Osteocyte (in vitro differentiated cells): ENCODE results near the gene OPN1MW3. TPM values are rescaled to one million over a fixed set of nuclear protein-coding genes. Genes with fewer than 3 reads are reported as not detected.
"Not testable (repeated sequence)": the region's sequence is repeated elsewhere in the genome, so short reads cannot be mapped to it uniquely, and the experiment has no call there.

Experiments used
- DNase-seq: peaks from one replicate; pipeline ENCODE4 v3.0.0; 2021; ENCODE audit warnings: mixed read lengths; ENCODE audit not compliant: unreplicated experiment; ENCODE audit errors: extremely low spot score
- H3K27ac Mint-ChIP-seq: one replicate; pipeline ENCODE4 v1.8.0; 2021; ENCODE audit warnings: mild to moderate bottlenecking, mixed read lengths; ENCODE audit not compliant: unreplicated experiment
- H3K27me3 Mint-ChIP-seq: one replicate; pipeline ENCODE4 v1.8.0; 2021; ENCODE audit warnings: mixed read lengths; ENCODE audit not compliant: unreplicated experiment
- H3K36me3 Mint-ChIP-seq: one replicate; pipeline ENCODE4 v1.8.0; 2021; ENCODE audit warnings: mixed read lengths; ENCODE audit not compliant: unreplicated experiment
- H3K4me1 Mint-ChIP-seq: one replicate; pipeline ENCODE4 v1.8.0; 2021; ENCODE audit warnings: mixed read lengths; ENCODE audit not compliant: unreplicated experiment
- H3K4me3 Mint-ChIP-seq: one replicate; pipeline ENCODE4 v1.8.0; 2021; ENCODE audit warnings: mild to moderate bottlenecking, moderate library complexity, mixed read lengths; ENCODE audit not compliant: unreplicated experiment
- H3K9me3 Mint-ChIP-seq: one replicate; pipeline ENCODE4 v1.8.0; 2021; ENCODE audit warnings: mixed read lengths; ENCODE audit not compliant: unreplicated experiment
- total RNA-seq: library from RNA; stranded (reverse); gene quantifications from 2 replicates; pipeline ENCODE4 v1.2.1, GENCODE V29; 2021
- TF ChIP-seq, protein P1 (sequence below): fragments of 200-600 bp; sonication (generic); IDR thresholded peaks from 2 replicates; pipeline ENCODE4 v1.5.0; 2021; ENCODE audit warnings: antibody characterized with exemption, mild to moderate bottlenecking, moderate library complexity

The OPN1MW3 gene
- total RNA-seq, 1 donor from 2014 or later = not detected

DNA sequence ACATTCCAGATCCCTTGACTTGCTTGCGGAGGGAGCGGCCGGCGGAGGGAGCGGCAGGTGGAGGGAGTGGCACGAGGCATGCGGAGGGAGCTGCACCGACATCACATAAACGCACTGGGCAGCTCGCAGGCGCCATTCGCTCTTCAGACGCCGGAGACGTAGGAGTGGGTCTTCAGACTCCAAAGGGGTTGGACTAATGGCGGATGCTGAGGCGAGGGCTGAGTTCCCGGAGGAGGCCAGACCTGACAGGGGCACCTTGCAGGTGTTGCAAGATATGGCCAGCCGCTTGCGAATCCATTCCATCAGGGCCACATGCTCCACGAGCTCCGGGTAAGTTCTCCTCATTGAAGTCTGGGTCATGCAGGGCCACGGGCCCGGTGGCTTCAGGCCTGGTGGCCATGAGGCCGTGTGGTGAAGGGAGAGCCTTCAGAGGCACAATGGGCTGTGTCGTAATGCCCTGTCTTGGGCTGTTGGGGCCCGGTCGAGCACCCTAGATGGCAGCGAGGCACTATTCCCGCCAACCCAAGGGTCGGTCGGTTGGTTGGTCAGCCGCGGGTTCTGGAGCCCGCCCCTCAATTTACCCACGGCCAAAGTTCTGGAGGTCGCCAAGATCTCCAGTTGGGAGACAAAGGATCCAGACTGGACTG is 38.4 kb downstream of the OPN1MW3 start, which contains the start of gene TKTL1:
TKTL1 (plus strand) TSS at position 132 of the 647 bp plus-strand sequence; CDS start at position 197, 65 bp downstream.
- H3K9me3 Mint-ChIP-seq = peaks cover 4% of the 10 kb centered on the region
- no peaks in the 10 kb centered on the region for H3K36me3 Mint-ChIP-seq
- TF ChIP-seq, protein P1, sequence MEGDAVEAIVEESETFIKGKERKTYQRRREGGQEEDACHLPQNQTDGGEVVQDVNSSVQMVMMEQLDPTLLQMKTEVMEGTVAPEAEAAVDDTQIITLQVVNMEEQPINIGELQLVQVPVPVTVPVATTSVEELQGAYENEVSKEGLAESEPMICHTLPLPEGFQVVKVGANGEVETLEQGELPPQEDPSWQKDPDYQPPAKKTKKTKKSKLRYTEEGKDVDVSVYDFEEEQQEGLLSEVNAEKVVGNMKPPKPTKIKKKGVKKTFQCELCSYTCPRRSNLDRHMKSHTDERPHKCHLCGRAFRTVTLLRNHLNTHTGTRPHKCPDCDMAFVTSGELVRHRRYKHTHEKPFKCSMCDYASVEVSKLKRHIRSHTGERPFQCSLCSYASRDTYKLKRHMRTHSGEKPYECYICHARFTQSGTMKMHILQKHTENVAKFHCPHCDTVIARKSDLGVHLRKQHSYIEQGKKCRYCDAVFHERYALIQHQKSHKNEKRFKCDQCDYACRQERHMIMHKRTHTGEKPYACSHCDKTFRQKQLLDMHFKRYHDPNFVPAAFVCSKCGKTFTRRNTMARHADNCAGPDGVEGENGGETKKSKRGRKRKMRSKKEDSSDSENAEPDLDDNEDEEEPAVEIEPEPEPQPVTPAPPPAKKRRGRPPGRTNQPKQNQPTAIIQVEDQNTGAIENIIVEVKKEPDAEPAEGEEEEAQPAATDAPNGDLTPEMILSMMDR = no peak
- no peaks in the 10 kb centered on the region for H3K4me1 Mint-ChIP-seq
- H3K27ac Mint-ChIP-seq = no peak within 1 kb of the TSS
- no peaks in the 10 kb centered on the region for H3K27me3 Mint-ChIP-seq
- no peak for DNase-seq
- H3K4me3 Mint-ChIP-seq = no peak within 1 kb of the TSS

DNA sequence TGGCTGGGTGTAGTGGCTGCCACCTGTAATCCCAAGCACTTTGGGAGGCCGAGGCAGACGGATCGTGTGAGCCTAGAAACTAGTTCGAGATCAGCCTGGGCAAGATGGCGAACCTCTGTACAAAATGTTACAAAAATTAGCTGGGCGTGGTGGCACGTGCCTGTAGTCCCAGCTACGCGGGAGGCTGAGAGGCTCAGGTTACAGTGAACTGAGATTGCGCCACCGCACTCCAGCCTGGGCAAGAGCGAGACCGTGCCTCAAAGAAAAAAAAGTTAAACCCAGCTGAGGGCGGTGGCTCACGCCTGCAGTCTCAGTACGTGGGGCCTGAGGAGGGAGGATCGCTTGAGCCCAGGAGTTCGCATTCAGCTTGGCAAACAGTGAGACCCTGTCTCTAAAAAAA is 39.3 kb downstream of the OPN1MW3 start:
- Mint-ChIP-seq H3K27ac (no peak overlapping the region), H3K27me3 (no peaks in the 10 kb centered on the region), H3K4me3 (no peak overlapping the region), H3K4me1 (no peaks in the 10 kb centered on the region), H3K9me3 (peaks cover 4% of the 10 kb centered on the region), H3K36me3 (no peaks in the 10 kb centered on the region)
- DNase-seq = no peak
- TF ChIP-seq, protein P1 = no peak

DNA sequence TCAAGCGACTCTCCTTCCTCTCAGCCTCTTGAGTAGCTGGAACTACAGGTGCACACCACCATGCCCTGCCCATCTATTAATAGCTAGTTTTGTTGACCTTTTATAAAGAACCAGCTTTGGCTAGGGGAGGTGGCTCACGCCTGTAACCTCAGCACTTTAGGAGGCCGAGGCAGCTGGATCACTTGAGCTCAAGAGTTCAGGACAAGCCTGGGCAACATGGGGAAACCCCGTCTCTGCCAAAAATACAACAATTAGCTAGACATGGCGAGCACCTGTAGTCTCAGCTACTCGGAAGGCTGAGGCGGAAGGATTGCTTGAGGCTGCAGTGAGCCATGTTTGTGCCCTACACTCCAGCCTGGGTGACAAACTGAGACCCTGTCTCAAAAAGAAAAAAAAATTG is 40.9 kb downstream of the OPN1MW3 start:
- Mint-ChIP-seq H3K36me3 (no peaks in the 10 kb centered on the region), H3K9me3 (peaks cover 4% of the 10 kb centered on the region), H3K4me3 (no peak overlapping the region), H3K27ac (no peak overlapping the region), H3K4me1 (no peaks in the 10 kb centered on the region), H3K27me3 (no peaks in the 10 kb centered on the region)
- DNase-seq = no peak
- TF ChIP-seq, protein P1 = no peak

DNA sequence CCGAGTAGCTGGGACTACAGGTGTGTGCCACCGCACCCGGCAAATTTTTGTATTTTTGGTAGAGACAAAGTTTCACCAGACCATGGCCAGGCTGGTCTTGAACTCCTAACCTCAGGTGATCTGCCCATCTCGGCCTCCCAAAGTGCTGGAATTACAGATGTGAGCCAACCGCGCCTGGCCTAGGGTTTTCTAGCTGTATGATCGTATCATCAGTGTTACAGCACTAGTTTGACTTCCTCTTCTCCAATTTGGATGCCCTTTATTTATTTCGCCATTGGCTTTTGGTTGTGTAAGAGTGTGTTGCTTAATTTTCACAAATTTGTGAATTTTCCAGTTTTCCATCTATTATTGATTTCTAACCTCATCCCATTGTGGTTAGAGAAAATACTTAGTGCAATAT is 43.4 kb downstream of the OPN1MW3 start:
- Mint-ChIP-seq H3K4me3 (no peak overlapping the region), H3K36me3 (no peaks in the 10 kb centered on the region), H3K4me1 (no peaks in the 10 kb centered on the region), H3K9me3 (peaks cover 4% of the 10 kb centered on the region), H3K27ac (no peak overlapping the region), H3K27me3 (no peaks in the 10 kb centered on the region)
- TF ChIP-seq, protein P1 = no peak
- no peak for DNase-seq

DNA sequence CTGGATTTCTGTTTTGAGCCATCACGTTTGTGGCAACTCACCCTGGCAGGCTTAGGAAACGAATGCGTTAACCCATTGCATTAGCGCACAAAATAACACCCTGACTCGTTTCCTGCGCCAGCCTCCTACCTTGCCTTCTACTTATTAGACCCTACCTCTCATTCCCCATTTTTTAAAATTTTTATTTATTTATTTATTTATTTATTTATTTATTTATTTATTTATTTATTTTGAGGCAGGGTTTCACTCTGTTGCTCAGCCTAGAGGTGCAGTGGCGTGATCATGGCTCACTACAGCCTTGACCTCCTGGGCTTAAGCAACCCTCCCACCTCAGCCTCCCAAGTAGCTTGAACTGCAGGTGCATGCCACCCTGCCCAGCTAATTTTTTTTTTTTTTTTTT is 45.6 kb downstream of the OPN1MW3 start:
- not testable (repeated sequence) for H3K9me3 Mint-ChIP-seq, H3K27me3 Mint-ChIP-seq, H3K27ac Mint-ChIP-seq

DNA sequence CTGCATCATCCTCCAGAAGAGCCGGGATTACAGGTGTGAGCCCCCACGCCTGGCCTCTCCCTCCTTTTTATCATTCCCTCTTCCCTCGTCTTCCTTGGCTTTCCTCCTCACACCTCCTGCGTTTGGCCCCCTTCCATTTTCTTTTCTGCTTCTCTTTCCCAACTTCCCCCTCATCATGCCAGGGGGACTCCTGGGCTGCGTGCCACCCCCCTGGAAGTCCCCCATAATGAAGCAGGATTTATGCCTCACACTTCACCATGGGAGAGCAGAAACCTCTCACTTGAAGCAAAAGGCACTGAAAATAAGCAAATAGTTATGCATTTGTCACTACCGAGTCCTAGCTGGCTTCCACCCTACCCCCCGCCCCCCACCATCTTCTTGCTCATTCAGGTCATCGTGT is 46.1 kb downstream of the OPN1MW3 start:
- Mint-ChIP-seq H3K4me1 (no peaks in the 10 kb centered on the region), H3K27ac (no peak overlapping the region), H3K9me3 (peaks cover 5% of the 10 kb centered on the region), H3K27me3 (no peaks in the 10 kb centered on the region), H3K4me3 (no peak overlapping the region), H3K36me3 (no peaks in the 10 kb centered on the region)
- no peak for DNase-seq
- TF ChIP-seq, protein P1 = no peak

More for the DNA sequence above, 45.6 kb downstream of the OPN1MW3 start:
- not testable (repeated sequence) for H3K4me1 Mint-ChIP-seq, H3K4me3 Mint-ChIP-seq, H3K36me3 Mint-ChIP-seq, DNase-seq
